GM18861 (cell line): Measurements from ENCODE around the gene LRFN3.
"Not testable (repeated sequence)": the region's sequence is repeated elsewhere in the genome, so short reads cannot be mapped to it uniquely, and the experiment has no call there.

ENCODE experiments used
- ATAC-seq: cut with Tn5 transposase; IDR thresholded peaks from one replicate; pipeline ENCODE4 v1.9.1; 2021; ENCODE audit not compliant: unreplicated experiment

Gene LRFN3

DNA sequence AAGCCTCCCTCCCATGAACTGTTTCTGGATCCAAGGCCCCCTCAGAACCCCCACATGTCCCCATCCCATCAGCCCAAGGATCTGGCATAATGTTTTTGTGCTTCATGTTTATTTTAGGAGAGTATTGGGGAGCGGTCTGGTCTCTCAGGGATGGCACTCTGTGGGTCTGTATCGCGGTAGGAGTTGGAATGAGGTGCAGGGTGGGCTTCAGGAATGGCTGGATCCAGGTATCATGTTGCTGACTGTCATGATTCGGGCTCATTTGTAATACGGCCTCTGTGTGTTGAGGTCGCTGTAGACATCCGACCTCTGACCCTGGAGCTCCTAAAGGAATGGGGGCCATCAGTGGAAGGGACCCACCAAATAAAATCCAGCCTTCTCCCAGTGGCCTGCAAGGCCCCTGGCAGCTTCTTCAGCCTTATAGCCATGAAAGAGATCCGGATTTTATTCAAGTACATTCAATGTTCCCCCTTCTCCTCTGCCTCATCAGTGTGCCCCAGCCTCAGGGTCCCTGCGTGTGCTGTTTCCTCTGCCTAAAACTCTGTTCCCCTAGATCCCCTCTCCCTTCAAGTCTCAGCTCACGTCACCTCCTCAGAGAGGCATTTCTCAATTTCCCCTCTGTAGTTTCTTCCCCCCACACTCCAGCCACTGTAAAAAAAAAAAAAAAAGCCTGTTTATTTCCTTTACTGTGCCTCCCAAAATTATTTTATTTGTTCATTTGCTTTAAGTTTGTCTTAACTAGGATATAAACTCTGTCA lies 31.7 kb upstream of the LRFN3 start:
- no peak for ATAC-seq

DNA sequence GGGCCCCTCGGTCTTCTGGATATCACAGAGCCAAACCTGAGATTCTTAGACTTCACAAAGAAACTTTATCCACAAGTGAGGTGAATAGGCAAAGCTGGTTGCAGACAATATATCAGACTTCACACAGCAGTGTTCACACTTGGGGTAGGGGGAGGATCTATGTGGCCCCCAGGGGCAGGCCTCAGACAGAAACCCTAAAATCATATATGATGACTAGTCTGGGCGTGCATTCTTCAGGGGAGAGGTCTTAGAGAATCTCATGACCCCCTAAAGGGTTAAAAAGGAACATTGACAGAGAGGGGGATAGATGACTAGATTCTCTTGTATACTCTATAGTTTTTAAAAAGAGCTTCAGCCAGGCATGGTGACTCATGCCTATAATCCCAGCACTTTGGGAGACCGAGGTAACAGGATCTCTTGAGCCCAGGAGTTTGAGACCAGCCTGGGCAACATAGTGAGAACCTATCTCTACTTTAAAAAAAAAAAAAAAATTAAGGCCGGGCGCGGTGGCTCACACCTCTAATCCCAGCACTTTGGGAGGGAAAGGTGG lies 30.9 kb upstream of the LRFN3 start:
- no peak for ATAC-seq

DNA sequence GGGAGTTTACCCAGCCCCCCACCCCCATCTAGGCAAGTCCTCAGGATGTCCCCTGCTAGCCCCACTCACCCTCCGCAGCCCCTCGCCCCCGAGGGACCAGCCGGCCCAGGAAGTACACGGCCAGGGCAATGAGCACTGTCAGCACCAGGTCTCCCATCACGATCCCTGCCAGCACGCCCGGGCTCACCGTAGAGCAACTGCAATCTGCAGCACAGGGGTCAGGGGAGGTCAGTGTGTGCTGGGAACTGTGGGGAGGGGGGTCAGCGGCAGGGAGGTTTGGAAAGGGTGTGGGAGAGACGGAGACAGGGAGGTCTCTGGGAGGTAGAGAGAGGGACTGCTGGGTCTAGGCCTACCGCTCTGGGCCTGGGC lies 28.8 kb upstream of the LRFN3 start:
- ATAC-seq = no peak

DNA sequence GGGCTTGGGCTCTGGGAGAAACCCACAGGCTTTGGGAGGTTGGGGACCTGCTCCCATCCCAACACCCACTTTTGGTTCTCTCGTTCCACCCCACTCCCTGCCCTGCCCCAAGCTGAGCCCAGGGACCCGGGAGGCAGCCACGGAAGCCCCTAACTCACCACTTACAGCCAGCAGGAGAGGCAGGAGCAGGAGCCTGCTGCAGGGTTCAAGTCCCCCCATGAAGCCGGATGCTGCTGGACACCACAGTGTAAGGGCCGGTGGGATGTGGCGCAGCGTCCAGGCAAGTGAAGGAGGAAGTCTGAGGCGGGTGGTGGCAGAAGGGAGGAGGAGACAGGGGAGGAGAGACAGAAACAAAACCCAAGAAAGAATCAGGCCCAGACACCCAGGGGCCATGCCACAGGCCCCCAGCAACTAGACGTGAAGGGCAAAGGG lies 28.1 kb upstream of the LRFN3 start, which contains the start of gene TYROBP:
Gene TYROBP (minus strand): TSS at position 286 of the 432 bp plus-strand sequence. CDS start 67 bp downstream, at position 219.
- ATAC-seq = no peak

DNA sequence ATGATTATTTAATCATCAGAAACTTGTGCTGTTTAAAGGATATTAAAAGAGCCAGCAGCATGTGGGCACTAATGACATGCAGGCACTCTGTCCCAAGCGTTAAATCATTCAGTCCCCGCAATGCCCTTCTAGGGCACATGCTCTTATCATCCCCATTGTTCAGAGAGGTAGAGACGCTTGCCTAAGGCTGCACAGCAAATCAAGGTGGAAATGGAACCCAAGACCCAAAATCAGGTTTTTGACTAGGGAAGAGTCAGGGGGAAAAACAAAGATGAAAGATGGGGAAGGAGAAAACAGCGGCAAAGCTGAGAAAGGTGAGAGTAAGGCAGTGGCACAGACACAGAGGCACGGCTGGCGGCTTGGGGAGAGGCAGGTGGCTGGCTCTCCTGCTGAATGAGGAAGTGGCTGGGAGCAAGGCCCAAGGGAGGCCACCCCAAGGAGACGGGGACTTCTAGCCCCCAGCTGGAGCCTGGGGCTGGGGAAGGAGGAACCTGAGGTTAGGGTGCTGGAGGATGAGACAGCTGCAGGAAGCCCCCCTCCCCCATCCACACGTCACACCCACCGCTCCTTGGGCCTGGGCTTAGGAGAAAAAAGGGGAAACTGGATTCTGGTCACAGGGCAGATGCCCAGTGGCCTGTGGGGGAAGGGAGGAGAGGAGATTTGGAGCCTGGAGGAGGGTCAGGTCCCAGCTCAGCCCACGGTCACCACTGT lies 27.0 kb upstream of the LRFN3 start:
- peak; percentile 39 for ATAC-seq

DNA sequence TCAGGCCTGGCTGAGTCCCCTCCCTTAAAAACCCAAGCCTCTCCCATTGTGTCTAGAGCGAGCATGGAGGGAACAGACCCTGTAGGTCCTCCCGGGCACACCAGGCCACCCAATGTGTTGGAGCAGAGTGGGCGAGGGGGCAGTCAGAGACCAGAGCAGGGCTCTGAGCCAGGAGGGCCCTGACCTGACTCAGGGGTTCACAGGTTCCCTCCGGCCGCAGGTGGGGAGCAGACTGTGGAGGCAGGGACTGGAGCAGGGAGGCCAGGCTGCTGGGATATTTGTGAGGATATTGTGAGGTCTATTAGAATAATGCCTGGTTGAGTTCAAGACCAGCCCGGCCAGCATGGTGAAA lies 26.5 kb upstream of the LRFN3 start:
- ATAC-seq = no peak

DNA sequence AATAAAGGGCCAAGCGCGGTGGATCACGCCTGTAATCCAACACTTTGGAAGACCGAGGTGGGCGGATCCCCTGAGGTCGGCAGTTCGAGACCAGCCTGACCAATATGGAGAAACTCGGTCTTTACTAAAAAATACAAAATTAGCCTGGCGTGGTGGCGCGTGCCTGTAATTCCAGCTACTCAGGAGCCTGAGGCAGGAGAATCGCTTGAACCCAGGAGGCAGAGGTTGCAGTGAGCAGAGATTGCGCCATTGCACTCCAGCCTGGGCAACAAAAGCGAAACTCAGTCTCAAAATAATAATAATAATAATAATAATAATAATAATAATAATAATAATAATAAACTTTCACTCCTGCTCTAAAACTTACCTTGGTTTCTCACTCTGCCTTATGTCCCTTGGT lies 25.8 kb upstream of the LRFN3 start:
- not testable (repeated sequence) for ATAC-seq

DNA sequence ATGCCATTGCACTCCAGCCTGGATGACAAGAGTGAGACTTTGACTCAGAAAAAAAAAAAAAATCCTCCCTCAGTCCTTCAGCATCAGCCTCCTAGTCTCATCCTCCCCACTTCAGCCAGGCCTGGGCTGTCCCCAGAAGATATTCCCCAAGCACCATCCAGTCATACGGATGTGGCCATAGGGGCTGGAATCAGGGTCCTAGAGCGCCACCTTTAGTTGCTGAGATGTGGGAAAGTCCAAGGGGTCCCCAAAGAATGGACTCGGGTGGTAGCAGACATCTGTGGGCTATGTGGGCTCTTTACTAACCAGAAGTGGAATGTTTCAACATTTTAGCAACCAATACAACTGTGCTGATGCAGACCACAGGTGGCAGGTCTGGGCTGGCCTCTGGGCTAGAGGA lies 25.0 kb upstream of the LRFN3 start:
- ATAC-seq = no peak

DNA sequence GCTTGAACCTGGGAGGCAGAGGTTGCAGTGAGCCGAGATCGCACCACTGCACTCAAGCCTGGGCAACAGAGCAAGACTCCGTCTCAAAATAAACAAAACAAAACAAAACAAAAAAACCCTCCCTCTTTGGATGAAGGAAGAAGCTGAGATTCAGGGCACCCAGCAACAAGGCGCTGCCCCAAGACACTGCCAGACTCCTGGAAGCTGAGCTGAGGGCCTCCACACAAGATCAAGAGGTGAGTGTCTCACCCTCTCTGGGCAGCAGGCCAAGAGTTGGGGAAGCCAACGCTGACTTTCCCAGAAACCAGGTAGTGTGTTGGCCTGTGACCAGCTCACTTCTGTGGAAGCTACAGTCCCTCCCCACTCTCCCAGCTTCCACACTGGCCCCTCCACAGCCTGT lies 24.4 kb upstream of the LRFN3 start:
- no peak for ATAC-seq

DNA sequence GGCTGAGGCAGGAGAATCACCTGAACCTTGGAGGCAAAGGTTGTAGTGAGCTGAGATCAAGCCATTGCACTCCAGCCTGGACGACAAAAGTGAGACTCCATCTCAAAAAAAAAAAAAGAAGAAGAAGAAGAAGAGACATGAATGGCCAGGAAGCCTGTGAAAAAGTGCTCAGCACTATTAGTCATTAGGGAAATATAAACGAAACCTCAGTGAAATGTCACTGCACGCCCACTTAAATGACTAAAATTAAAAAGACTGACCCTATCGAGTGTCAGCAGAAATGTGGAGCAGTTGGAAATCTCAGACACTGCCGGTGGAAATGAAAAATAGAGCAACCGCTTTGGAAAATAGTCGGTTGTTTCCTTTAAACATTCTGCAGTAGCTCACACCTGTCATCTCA lies 22.6 kb upstream of the LRFN3 start:
- ATAC-seq = no peak

DNA sequence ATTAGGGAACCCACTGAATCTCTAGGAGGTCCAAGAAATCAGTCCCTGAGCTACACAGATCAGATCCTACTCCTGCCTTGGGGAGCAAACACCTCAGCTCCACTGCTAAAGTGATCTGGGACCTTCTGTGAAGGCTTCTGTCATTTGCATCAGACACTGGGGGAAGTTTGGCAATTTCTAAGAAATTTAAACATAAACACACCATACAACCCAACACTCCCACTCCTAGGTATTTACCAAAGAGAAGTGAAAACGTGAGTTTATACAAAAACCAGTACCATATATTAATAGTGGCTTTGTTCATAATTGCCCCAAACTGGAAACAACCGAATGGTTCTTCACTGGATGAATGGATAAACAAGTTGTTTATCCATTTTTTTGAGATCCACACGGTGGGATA lies 20.7 kb upstream of the LRFN3 start:
- ATAC-seq = no peak

DNA sequence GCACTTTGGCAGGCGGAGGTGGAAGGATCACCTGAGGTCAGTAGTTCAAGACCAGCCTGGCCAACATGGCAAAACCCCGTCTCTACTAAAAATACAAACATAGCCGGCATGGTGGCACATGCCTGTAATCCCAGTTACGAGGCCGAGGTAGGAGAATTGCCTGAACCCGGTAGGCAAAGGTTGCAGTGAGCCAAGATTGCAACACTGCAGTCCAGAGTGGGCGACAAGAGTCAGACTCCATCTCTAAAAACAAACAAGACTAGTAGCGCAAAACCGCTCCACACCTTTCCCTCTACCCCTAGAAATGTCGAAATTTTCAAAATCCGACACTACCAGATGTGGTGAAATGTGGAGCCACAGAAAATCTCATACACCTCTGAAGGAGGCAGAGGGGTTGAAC lies 16.9 kb upstream of the LRFN3 start:
- ATAC-seq = no peak

DNA sequence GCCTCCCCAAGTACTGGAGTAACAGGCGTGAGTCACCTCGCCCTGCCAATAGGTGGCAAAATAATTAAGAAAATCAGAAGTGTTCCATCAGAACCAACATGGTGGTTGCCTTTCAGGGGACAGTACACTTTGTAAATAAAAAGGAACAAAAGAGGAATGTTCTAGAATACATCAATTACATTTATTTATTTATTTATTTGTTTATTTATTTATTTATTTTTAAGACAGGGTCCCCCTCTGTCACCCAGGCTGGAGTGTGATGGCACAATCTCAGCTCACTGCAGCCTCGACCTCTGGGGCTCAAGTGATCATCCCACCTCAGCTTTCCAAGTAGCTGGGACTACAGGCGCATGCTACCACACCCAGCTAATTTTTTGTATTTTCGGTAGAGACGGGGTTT lies 15.2 kb upstream of the LRFN3 start:
- no peak for ATAC-seq

DNA sequence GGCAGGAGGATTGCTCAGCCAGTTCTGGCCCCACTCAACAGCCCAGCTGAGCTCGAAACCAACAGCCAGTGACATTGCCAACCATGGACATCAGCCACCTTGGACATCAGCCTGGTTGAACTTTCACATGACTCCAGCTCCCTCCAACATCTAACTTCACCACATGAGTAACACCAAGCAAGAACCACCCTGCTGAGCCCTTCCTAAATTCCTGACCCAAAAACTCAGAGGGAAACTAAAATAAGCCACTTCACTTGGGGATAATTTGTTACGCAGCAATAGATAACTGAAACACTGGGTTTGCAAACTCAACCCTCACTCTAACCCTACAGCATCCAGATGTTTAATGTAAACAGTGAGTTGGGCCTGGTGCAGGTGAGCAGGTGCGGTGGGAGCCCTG lies 10.7 kb upstream of the LRFN3 start:
- no peak for ATAC-seq

DNA sequence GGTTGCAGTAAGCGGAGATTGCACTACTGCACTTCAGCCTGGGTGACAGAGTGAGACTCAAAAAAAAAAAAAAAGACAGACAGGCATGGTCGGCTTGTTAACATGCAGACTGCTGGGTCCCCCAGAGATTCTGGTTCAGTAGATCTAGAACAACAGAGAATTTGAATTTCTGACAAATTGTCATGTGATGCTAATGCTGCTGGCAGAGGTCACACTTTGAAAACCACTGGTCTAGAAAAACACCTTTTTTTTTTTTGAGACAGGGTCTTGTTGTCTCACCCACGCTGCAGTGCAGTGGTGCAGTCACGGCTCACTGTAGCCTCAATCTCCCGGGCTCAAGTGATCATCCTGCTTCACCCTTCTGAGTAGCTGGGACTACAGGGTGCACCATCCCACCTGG lies 7.7 kb upstream of the LRFN3 start:
- no peak for ATAC-seq

DNA sequence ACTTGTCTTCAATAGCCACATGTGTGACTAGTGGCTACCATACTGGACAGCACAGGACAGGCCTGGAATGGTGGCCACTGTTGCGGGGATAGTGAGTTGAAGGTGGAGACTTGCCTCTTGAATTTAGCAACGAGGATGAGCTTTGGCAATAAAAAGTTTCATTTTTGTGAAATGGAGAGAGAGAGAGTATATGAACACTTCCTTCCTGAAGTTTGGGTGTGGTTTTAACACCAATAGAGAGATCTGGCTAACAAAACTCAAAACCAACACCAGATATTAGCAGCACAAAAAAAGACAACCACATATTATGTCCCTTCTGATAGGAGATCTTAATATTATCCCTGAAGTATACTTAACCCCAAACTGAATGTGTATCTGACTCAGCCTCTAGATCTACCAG lies 6.3 kb upstream of the LRFN3 start:
- ATAC-seq = no peak

DNA sequence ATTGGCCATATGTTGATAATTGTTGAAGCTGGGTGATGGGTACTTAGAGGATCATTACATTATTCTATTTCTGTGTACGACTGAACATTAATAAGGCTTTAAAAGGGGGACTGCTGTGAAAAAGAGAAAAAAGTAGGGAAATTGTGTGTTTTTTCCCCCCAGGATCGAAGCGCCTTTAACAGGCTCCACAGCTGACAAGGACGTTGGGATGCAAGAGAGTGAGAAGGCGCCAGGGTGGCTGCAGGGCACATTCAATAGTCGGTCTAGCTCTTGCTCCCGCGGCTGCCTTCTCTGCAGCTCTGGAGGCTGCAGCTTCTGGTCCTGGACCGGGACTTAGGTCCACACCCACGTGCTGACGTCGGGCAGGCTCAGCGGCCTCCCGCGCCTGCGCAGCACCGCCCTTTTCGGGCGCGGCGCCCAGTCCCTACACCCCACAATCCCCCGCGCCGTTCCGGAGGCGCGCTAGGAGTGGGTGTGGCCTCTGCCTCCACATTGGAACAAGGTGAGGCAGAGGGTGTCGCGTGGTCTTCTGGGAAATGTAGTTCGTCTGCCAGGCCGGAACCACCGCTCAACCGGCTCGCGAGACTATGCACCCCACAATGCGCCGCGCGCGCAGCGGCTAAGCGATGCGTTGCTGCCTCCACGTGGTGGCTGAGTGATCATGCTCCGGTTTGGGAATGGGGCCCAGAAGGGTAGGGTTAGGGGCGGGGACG lies 4.9 kb upstream of the LRFN3 start:
- ATAC-seq = peak; percentile 84

DNA sequence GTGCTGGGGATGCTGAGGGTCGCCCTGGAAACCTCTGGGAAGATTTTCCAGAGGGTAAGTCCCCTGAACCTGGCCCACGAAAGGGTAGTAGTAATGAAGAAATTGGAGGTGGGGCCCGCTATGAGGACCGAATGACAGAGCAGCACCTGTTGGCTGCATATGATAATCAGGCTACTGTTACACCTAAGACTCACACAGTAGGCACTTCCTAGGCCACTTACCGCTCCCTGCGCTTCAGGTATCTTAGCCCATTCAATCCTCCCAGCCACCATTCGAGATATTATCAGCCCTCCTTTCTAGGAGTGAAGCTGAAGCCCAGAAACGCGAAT lies 4.3 kb upstream of the LRFN3 start:
- ATAC-seq = no peak

DNA sequence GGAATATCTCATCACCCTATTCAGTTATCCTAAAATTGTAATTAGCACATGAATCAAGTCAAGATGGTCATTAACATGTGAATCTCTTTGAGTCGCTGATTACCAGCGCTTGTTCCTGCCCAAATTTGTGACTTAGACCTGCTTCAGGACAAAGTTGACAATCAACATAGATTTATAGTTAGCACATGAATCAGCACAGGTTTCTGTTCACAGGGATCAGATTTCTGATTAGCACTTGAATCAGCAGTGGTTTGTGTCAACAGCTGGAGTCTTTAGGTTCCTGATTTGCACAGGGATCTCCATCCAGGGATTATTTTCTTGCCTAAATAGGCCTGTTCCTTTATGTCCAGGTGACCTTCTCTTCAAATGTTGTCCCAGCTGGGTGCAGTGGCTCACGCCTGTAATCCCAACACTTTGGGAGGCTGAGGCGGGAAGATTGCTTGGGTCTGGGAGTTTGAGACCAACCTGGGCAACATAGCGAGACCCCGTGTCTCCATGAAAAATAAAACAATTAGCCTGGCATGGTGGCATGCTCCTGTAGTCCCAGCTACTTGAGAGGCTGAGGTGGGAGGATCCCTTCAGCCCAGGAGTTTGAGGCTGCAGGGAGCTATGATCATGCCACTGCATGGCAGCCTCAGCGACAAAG lies 3.8 kb upstream of the LRFN3 start:
- ATAC-seq = no peak

DNA sequence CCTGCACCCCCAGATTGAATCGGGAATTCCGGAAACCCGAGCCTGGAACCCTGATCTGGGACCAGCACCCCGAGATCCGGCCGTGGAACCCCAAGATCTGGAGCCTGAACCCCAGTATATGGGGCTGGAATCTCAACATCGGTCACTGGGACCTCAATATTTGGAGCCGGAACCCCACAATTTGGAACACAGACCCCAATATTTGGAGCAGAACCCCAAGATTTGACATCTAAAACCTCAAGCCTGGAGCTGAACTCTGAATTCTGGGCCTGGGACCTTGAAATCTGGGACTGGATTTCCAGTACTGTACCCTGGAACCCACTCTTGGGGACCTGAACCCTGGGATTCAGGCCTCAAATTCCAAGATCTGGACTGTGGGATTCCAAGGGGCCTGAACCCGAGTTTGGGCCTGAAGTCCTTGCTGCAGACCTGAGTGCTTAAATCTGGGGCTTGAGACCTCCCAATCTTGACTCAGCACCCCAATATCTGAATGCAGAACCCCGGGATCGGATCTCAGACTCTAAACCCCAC lies 629 bp downstream of the LRFN3 start:
- ATAC-seq = no peak
